Measurements from ENCODE around the gene PLEK. TPM values are rescaled to one million over a fixed set of nuclear protein-coding genes. Genes with fewer than 3 reads are reported as not detected.

The PLEK gene
- total RNA-seq, 1 donor from 2014 or later = not detected

DNA sequence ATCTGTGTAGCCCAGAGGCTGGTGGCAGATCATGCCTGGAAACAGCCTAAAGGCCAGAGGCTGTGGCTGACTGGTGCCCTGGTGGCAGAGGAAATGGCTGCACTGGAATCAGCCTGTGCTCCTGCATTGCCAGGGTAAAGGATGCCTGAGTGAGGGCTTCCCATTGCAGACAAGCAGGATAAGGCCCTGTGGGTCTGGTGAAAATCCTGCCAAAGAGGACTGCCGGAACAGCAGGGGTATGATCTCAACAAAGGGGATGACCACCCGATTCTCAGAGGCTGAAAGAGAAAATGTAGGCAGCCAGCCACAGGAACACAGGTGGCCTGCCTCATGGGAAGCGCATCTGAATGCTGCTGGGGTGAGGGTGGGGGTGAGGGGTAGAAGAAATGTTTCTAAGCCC, 53.8 kb downstream of the PLEK start:
- Mint-ChIP-seq H3K27me3 (ENCODE audit: low read depth) (peaks cover 1% of the 10 kb centered on the region), H3K4me1 (ENCODE audit: low read depth) (peaks cover 7% of the 10 kb centered on the region), H3K4me3 (ENCODE audit: unreplicated experiment) (no peak overlapping the region), H3K27ac (ENCODE audit: unreplicated experiment) (no peak overlapping the region), H3K36me3 (ENCODE audit: low read depth) (peaks cover 1% of the 10 kb centered on the region), H3K9me3 (ENCODE audit: low read depth) (no peaks in the 10 kb centered on the region)
- TF ChIP-seq, protein P1, sequence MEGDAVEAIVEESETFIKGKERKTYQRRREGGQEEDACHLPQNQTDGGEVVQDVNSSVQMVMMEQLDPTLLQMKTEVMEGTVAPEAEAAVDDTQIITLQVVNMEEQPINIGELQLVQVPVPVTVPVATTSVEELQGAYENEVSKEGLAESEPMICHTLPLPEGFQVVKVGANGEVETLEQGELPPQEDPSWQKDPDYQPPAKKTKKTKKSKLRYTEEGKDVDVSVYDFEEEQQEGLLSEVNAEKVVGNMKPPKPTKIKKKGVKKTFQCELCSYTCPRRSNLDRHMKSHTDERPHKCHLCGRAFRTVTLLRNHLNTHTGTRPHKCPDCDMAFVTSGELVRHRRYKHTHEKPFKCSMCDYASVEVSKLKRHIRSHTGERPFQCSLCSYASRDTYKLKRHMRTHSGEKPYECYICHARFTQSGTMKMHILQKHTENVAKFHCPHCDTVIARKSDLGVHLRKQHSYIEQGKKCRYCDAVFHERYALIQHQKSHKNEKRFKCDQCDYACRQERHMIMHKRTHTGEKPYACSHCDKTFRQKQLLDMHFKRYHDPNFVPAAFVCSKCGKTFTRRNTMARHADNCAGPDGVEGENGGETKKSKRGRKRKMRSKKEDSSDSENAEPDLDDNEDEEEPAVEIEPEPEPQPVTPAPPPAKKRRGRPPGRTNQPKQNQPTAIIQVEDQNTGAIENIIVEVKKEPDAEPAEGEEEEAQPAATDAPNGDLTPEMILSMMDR (IDR thresholded peaks at IDR 0.05) = no peak
- DNase-seq (ENCODE audit: low spot score) = no peak

DNA sequence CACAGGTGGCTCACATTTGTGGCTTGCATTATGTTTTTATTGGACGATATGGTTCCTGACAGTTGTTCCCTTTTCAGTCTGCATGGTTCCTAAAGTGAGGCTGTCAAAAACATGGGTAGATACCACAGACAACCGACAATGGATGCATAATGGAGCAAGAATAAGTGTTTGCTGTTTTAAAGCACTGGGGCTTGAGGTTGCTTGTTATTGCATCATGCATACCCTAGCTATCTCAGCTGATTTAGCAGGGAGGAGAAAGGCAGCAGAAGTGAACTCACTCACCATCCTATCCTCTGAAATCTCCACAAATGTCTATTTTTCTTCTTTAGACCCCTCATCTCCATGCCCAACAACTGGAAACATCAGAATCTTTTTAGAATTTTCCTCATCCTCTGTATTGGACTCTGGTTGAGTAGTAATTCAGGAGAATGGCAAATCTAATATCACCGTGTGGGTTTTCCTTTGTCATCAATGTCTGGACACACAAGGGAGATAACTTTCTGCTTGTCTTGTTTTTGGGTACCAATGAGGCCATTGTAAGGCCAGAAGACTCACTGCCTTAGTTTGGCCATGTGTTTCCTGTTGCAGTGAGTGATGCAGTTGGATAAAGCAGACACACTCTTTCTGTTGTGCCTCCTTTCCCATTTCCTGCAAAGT, 55.3 kb downstream of the PLEK start:
- Mint-ChIP-seq H3K4me1 (ENCODE audit: low read depth) (peaks cover 7% of the 10 kb centered on the region), H3K9me3 (ENCODE audit: low read depth) (no peaks in the 10 kb centered on the region), H3K27ac (ENCODE audit: unreplicated experiment) (no peak overlapping the region), H3K4me3 (ENCODE audit: unreplicated experiment) (no peak overlapping the region), H3K27me3 (ENCODE audit: low read depth) (peaks cover 1% of the 10 kb centered on the region), H3K36me3 (ENCODE audit: low read depth) (peaks cover 1% of the 10 kb centered on the region)
- DNase-seq (ENCODE audit: low spot score) = no peak
- TF ChIP-seq, protein P1 (IDR thresholded peaks at IDR 0.05) = no peak

DNA sequence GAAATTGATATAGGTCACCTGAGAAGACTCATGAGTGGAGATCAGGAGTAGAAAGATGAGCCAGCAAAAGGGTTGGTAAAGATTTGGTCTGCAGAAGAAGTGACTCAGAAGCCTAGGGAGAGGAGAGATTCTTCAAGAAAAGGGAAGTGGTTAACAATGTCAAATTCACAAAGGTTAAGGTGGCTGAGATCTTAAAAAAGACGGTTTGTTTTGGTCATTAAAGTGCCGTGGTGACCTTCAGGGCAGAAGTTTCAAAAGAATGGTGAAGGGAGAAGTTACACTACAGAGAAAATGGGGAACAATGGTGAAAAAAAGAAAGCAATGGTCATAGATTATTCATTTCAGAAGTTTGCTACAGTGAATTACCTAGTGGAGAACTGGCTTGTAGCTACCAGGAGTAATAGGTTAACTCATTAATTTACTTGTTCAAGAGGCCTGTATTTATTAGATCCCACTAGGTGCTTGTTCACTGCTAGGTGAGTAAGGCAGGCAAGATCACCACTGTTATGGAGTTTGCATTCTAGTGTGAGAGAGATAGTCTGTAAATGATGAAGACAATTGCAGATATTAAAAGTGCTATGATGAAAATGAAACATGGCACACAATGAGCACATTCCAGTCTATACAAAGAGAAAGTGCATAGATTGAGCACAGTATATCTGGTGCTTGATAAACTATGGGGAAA, 59.0 kb downstream of the PLEK start:
- H3K9me3 Mint-ChIP-seq (ENCODE audit: low read depth) = no peaks in the 10 kb centered on the region
- peaks cover 1% of the 10 kb centered on the region for H3K36me3 Mint-ChIP-seq (ENCODE audit: low read depth)
- no peaks in the 10 kb centered on the region for H3K27me3 Mint-ChIP-seq (ENCODE audit: low read depth)
- H3K27ac Mint-ChIP-seq (ENCODE audit: unreplicated experiment) = no peak overlapping the region
- H3K4me3 Mint-ChIP-seq (ENCODE audit: unreplicated experiment) = no peak overlapping the region
- TF ChIP-seq, protein P1 (IDR thresholded peaks at IDR 0.05) = no peak
- peaks cover 15% of the 10 kb centered on the region for H3K4me1 Mint-ChIP-seq (ENCODE audit: low read depth)
- no peak for DNase-seq (ENCODE audit: low spot score)

DNA sequence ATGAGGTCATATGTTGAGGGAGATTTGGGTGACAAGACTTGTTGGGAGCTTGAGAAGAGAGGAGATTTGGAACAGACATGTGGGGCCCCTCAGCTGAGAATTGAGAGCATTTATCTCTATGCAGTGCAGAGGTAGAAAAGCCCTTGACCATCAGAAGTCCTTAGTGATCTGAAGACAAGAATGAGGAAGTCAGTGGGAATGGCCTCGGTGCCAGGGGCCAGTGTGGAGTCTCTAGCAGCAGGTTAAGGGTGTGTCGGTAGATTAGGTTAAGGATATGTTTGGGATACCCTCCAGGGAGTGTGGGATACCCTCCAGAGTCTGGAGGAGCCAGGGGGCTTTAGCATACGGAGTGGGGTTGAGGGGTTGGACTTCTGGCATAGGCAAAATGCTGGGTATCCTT, 60.4 kb downstream of the PLEK start:
- Mint-ChIP-seq H3K27me3 (ENCODE audit: low read depth) (no peaks in the 10 kb centered on the region), H3K9me3 (ENCODE audit: low read depth) (no peaks in the 10 kb centered on the region), H3K4me1 (ENCODE audit: low read depth) (peaks cover 11% of the 10 kb centered on the region), H3K36me3 (ENCODE audit: low read depth) (no peaks in the 10 kb centered on the region), H3K27ac (ENCODE audit: unreplicated experiment) (no peak overlapping the region), H3K4me3 (ENCODE audit: unreplicated experiment) (no peak overlapping the region)
- TF ChIP-seq, protein P1 (IDR thresholded peaks at IDR 0.05) = no peak
- DNase-seq (ENCODE audit: low spot score) = no peak

DNA sequence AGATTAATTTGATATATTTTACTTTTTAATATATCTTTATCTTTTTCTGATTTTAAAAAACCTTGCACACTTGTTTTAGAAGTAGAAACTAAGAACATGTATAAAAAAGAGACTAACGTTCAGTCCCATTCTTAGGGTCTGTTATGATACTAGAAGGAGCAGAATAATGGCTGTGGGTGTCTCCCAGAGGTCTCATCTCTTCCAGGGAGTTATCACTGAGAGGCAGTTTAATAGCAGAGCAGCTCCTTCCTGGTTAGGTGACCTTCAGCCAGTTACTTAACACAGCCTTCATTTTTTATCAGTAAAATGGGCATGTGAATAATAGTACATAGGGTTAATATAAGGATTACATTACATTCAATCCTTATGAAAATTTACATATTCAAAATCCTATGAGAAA, 61.4 kb downstream of the PLEK start:
- Mint-ChIP-seq H3K27ac (ENCODE audit: unreplicated experiment) (no peak overlapping the region), H3K27me3 (ENCODE audit: low read depth) (no peaks in the 10 kb centered on the region), H3K9me3 (ENCODE audit: low read depth) (no peaks in the 10 kb centered on the region), H3K4me1 (ENCODE audit: low read depth) (peaks cover 8% of the 10 kb centered on the region), H3K4me3 (ENCODE audit: unreplicated experiment) (no peak overlapping the region), H3K36me3 (ENCODE audit: low read depth) (no peaks in the 10 kb centered on the region)
- TF ChIP-seq, protein P1 (IDR thresholded peaks at IDR 0.05) = no peak
- no peak for DNase-seq (ENCODE audit: low spot score)
